GM18526 (cell line): Measurements from ENCODE around the gene SERINC2.
A peak's percentile ranks its signal among the peaks of the same experiment; 100 is the strongest.

Experiments used
- POLR2A ChIP-seq: IDR thresholded peaks from 3 replicates; pipeline ENCODE4 v1.6.1; 2011; ENCODE audit not compliant: insufficient read length; ENCODE audit errors: extremely low read depth

Gene SERINC2

GRCh38 chr1:31378001-31378400 is 35.0 kb upstream of the SERINC2 start:
- TF ChIP-seq POLR2A, result no peak

DNA sequence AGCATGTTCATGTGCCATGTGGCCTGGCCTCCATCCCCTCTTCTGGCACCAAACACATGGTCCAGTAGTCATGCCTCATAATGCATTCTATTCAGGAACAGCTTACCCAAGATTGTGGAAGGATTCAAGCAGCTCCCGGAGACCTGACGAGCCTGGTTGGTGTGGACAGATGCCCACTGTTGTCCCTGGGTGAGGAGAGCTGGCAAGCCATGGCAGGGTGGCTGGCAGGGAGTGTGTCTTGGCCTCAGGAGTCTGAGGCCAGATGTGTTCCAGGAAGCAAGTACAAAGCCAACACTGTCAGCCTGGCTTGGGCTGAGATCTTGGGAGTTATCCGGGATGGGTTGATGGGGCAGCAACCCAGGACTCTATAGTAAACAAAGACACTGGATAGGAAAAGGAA is 32.8 kb upstream of the SERINC2 start:
- TF ChIP-seq POLR2A, result no peak

- TF ChIP-seq POLR2A, result no peak
Observed at GRCh38 chr1:31381394-31382294, 31.4 kb upstream of the SERINC2 start.

GRCh38 chr1:31382379-31382989 is 30.5 kb upstream of the SERINC2 start:
- TF ChIP-seq POLR2A, result no peak

DNA sequence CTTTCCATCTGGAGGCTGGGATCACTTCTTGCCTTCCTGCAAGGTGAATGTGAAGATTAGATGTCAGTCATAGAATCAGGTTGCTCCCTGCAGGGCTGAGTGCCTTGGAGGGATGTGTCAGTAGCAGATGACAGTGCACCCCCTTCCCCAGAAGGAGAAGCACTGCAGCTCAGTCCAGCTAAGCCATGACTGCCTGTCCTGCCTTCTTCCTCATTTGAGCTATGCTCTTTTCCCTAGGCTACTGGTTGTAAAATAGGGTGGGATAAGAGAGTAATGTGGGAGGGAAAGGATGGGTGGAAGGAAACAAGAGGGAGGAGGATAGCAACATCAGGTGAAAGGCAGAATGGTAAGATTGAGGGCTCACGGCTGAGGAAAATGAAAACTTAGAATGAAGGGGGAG is 29.0 kb upstream of the SERINC2 start:
- no peak for TF ChIP-seq POLR2A

- no peak for TF ChIP-seq POLR2A
Observed at GRCh38 chr1:31387612-31388011, 25.4 kb upstream of the SERINC2 start.

DNA sequence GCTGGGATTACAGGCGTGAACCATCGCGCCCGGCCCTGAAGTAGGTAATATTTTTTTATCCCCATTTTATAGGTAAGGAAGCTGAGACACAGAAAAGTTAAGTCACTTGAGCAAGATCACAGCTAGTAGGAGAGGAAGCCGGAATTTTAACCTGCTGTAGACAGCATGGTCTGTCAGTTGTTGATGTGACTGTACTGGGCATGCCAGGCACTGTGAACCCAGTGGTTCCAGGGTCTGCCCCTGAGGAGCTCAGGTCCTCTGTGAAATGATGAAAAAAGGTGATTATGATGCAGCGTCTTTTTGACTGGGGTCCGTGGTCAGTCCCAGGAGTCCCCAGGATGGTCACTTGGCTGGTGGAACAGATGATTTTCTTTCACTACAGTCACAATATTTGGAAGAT is 23.4 kb upstream of the SERINC2 start:
- no peak for TF ChIP-seq POLR2A

- TF ChIP-seq POLR2A, result no peak
Observed at GRCh38 chr1:31390071-31390470, 22.9 kb upstream of the SERINC2 start.

DNA sequence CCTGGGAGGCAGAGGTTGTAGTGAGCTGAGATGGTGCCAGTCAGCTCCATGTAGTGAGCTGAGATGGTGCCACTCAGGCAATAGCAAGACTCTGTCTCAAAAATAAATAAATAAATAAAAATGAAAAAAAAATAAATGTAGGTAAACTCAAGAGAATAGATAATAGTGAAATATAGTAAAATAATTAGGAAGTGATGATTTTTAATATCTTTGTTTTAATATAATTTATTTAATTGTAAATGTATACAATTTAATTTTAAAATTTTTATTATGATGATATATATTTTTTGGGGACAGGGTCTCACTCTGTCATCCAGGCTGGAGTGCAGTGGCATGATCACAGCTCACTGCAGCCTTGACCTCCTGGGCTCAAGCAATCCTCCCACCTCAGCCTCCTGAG is 19.6 kb upstream of the SERINC2 start:
- no peak for TF ChIP-seq POLR2A

- TF ChIP-seq POLR2A, result peak; percentile 22
Observed at GRCh38 chr1:31394584-31395193, 18.3 kb upstream of the SERINC2 start.

DNA sequence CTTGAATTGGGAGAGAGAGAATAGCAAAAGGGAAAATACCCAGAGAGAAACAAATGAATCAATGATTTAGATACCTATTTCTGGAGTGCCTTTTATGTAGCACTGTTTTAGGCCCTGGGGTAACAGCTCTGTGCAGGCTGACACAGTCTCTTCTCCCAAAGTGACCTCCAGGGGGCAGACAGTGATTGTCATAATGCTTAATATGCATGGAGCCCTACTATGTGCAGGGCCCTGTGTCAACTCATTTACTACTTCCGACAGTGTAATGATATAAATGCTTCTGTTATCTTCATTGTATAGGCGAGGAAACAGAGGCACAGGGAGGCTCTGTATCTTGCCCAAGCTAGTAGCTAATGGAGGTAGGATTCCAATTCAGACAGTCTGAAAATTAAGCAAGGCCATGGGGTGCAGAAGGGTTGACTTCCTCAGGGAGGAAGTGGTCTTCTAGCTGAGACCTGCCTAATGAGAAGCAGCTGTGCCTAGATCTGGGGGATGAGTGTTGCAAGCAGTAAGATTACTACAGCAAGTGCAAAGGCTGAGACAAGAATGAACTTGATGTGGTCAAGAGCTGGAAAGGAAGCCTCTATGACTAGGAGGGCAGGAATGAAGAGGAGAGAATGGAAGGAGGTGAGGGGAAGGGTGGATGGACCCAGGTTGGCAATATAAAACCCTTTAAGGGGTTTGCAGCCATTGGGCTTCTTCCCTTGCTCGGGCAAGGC is 16.2 kb upstream of the SERINC2 start:
- no peak for TF ChIP-seq POLR2A

- no peak for TF ChIP-seq POLR2A
Observed at GRCh38 chr1:31397360-31398095, 15.5 kb upstream of the SERINC2 start.

- no peak for TF ChIP-seq POLR2A
Observed at GRCh38 chr1:31398246-31398645, 14.8 kb upstream of the SERINC2 start.

DNA sequence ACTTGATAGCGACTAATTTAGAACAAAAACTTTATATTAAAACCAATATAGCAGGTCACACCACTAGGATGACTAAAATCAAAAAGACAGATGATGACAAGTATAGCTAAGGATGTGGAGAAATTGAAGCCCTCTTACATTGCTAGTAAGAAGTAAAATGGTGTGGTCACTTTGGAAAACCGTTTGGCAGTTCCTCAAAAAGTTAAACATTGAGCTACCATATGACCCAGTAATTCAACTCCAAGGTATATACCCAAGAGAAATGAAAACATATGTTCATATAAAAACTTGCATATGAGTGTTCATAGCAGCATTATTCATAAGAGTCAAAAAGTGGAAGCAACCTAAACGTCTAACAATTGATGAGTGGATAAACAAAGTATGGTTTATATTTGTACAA is 13.0 kb upstream of the SERINC2 start:
- TF ChIP-seq POLR2A, result no peak

GRCh38 chr1:31400393-31400792 is 12.6 kb upstream of the SERINC2 start:
- no peak for TF ChIP-seq POLR2A

GRCh38 chr1:31401241-31401640 is 11.8 kb upstream of the SERINC2 start:
- TF ChIP-seq POLR2A, result no peak
